NOMO-1 (cell line): ENCODE measurements around the gene SSUH2.
"Not testable (repeated sequence)": the region's sequence is repeated elsewhere in the genome, so short reads cannot be mapped to it uniquely, and the experiment has no call there.

Experiments used
- DNase-seq, 2 experiments: peaks; one replicate each; lab custom pipeline; 2025; ENCODE audit not compliant: unreplicated experiment in 2 of 2; lab: John Stamatoyannopoulos, UW

SSUH2 gene

GRCh38 chr3:8584661-8585060 lies 59.9 kb downstream of the SSUH2 start:
- no peak for DNase-seq

GRCh38 chr3:8581806-8582445 lies 62.7 kb downstream of the SSUH2 start:
- DNase-seq, result no peak

- no peak for DNase-seq
These were observed 63.2 kb downstream of the SSUH2 start for GRCh38 chr3:8581373-8581772.

- not testable (repeated sequence) for DNase-seq
These were observed 64.2 kb downstream of the SSUH2 start for GRCh38 chr3:8580434-8580833.

GRCh38 chr3:8579943-8580342 lies 64.7 kb downstream of the SSUH2 start:
- no peak for DNase-seq

- no peak for DNase-seq
These were observed 65.5 kb downstream of the SSUH2 start for GRCh38 chr3:8579096-8579495.

GRCh38 chr3:8578282-8578681 lies 66.3 kb downstream of the SSUH2 start:
- DNase-seq, result no peak

- no peak for DNase-seq
These were observed 67.6 kb downstream of the SSUH2 start for GRCh38 chr3:8576841-8577571.

- no peak for DNase-seq
These were observed 68.2 kb downstream of the SSUH2 start for GRCh38 chr3:8576436-8576835.

GRCh38 chr3:8575364-8576104 lies 69.1 kb downstream of the SSUH2 start:
- no peak for DNase-seq

- no peak for DNase-seq
These were observed 69.8 kb downstream of the SSUH2 start for GRCh38 chr3:8574670-8575322.

- no peak for DNase-seq
These were observed 70.4 kb downstream of the SSUH2 start for GRCh38 chr3:8574040-8574669.

GRCh38 chr3:8573342-8573926 lies 71.2 kb downstream of the SSUH2 start:
- DNase-seq, result no peak

GRCh38 chr3:8571256-8571655 lies 73.3 kb downstream of the SSUH2 start:
- DNase-seq, result no peak
